SU-DHL-6 (cell line): ENCODE results near the gene DNAAF8.

Experiments
- H2AFZ ChIP-seq: fragments of 200-600 bp; sonication (generic); 2 replicates; pipeline ENCODE4 v1.6.1; 2014; ENCODE audit warnings: low read depth, mild to moderate bottlenecking, moderate library complexity, mixed read lengths, antibody characterized with exemption, low read length; ENCODE audit not compliant: severe bottlenecking
- H3F3A ChIP-seq: fragments of 200-600 bp; shearing (Covaris generic); 2 replicates; pipeline ENCODE4 v1.6.0; 2016; ENCODE audit warnings: antibody characterized with exemption, mild to moderate bottlenecking; ENCODE audit not compliant: insufficient read depth
- H3K27ac ChIP-seq: fragments of 200-600 bp; sonication (generic); 2 replicates; pipeline ENCODE4 v1.5.1; 2016; ENCODE audit warnings: low read depth, mild to moderate bottlenecking, low read length, moderate library complexity, mixed read lengths
- H3K27me3 ChIP-seq: fragments of 200-600 bp; sonication (generic), shearing (Covaris generic); 2 replicates; pipeline ENCODE4 v1.6.0; 2014; ENCODE audit warnings: mild to moderate bottlenecking, low read length
- H3K36me3 ChIP-seq: fragments of 200-600 bp; sonication (generic); 2 replicates; pipeline ENCODE4 v1.6.1; 2014; ENCODE audit warnings: mild to moderate bottlenecking, low read length, mixed read lengths
- H3K4me2 ChIP-seq: fragments of 300-600, 200-600 bp; shearing (Covaris generic), sonication (generic); 2 replicates; pipeline ENCODE4 v1.6.0; 2014; ENCODE audit warnings: low read length, low read depth, mild to moderate bottlenecking; ENCODE audit not compliant: poor library complexity, severe bottlenecking
- H3K4me3 ChIP-seq: fragments of 200-600 bp; sonication (generic); 2 replicates; pipeline ENCODE4 v1.5.1; 2014; ENCODE audit warnings: antibody characterized with exemption, low read length, mild to moderate bottlenecking, mixed read lengths; ENCODE audit not compliant: insufficient read depth, poor library complexity, severe bottlenecking
- H3K79me2 ChIP-seq: fragments of 200-600 bp; sonication (generic); 2 replicates; pipeline ENCODE4 v1.6.1; 2014; ENCODE audit warnings: mild to moderate bottlenecking, low read length, moderate library complexity; ENCODE audit not compliant: insufficient read depth
- H3K9ac ChIP-seq: fragments of 200-600 bp; sonication (generic); 2 replicates; pipeline ENCODE4 v1.7.0; 2014; ENCODE audit warnings: mild to moderate bottlenecking, low read length
- H3K9me2 ChIP-seq: fragments of 200-600 bp; sonication (generic); replicated peaks from 2 replicates; pipeline ENCODE4 v1.6.1; 2014; ENCODE audit warnings: low read length; ENCODE audit not compliant: insufficient read depth
- H3K9me3 ChIP-seq: fragments of 200-600 bp; sonication (generic); 2 replicates; pipeline ENCODE4 v1.6.1; 2014; ENCODE audit warnings: low read length, mixed read lengths; ENCODE audit not compliant: insufficient read depth
- H4K20me1 ChIP-seq: fragments of 200-600 bp; sonication (generic); 2 replicates; pipeline ENCODE4 v1.6.1; 2014; ENCODE audit warnings: low read depth, mild to moderate bottlenecking, antibody characterized with exemption, low read length, moderate library complexity, mixed read lengths
- CTCF ChIP-seq: fragments of 200-600 bp; sonication (generic); IDR thresholded peaks from one replicate; pipeline ENCODE4 v1.5.1; 2017; ENCODE audit warnings: antibody characterized with exemption, mild to moderate bottlenecking, low read length, moderate library complexity; ENCODE audit not compliant: insufficient read depth, poor library complexity, severe bottlenecking
- EZH2phosphoT487 ChIP-seq: fragments of 200-600 bp; sonication (generic), shearing (Covaris generic); conservative IDR thresholded peaks from 2 replicates; pipeline ENCODE4 v1.6.1; 2018; ENCODE audit warnings: mild to moderate bottlenecking, antibody characterized with exemption, low read length, moderate library complexity, mixed read lengths

The DNAAF8 gene

GRCh38 chr16:4748682-4749411, 14.5 kb downstream of the DNAAF8 start:
- H3K27me3 ChIP-seq: no peaks in the 10 kb centered on the region
- no peaks in the 10 kb centered on the region for H3K36me3 ChIP-seq
- H3F3A ChIP-seq: no peaks in the 10 kb centered on the region
- TF ChIP-seq EZH2phosphoT487 (no peak), CTCF (no peak)
- peak overlapping the region; percentile 8; the same call in 1 of the 2 replicates for H3K27ac ChIP-seq
- H4K20me1 ChIP-seq: no peaks in the 10 kb centered on the region
- H3K9me3 ChIP-seq: no peaks in the 10 kb centered on the region
- no peaks in the 10 kb centered on the region for H3K9me2 ChIP-seq
- H2AFZ ChIP-seq: no peak overlapping the region
- H3K9ac ChIP-seq: no peak overlapping the region
- no peaks in the 10 kb centered on the region for H3K79me2 ChIP-seq
- no peak overlapping the region for H3K4me3 ChIP-seq
- H3K4me2 ChIP-seq: no peak overlapping the region

GRCh38 chr16:4749700-4750257, 15.4 kb downstream of the DNAAF8 start:
- H3K4me2 ChIP-seq: no peak overlapping the region
- H4K20me1 ChIP-seq: no peaks in the 10 kb centered on the region
- H3K36me3 ChIP-seq: no peaks in the 10 kb centered on the region
- H3K9me2 ChIP-seq: no peaks in the 10 kb centered on the region
- H3F3A ChIP-seq: no peaks in the 10 kb centered on the region
- H3K27ac ChIP-seq: no peak overlapping the region
- H3K79me2 ChIP-seq: no peaks in the 10 kb centered on the region
- no peaks in the 10 kb centered on the region for H3K9me3 ChIP-seq
- H3K4me3 ChIP-seq: no peak overlapping the region
- no peak for TF ChIP-seq EZH2phosphoT487
- no peak for TF ChIP-seq CTCF
- no peak overlapping the region for H2AFZ ChIP-seq
- no peak overlapping the region for H3K9ac ChIP-seq
- H3K27me3 ChIP-seq: no peaks in the 10 kb centered on the region

- Histone ChIP-seq H4K20me1 (no peaks in the 10 kb centered on the region), H3K27ac (no peak overlapping the region), H3K4me3 (no peak overlapping the region), H2AFZ (no peak overlapping the region), H3K79me2 (no peaks in the 10 kb centered on the region), H3K9me3 (no peaks in the 10 kb centered on the region), H3F3A (no peaks in the 10 kb centered on the region), H3K9me2 (no peaks in the 10 kb centered on the region), H3K9ac (no peak overlapping the region), H3K36me3 (0 out of 2 replicates have a peak, but pooled peaks cover 4% of the 10 kb centered on the region), H3K27me3 (no peaks in the 10 kb centered on the region), H3K4me2 (no peak overlapping the region)
- TF ChIP-seq EZH2phosphoT487: no peak
- no peak for TF ChIP-seq CTCF
Observed at GRCh38 chr16:4750896-4751295, 16.6 kb downstream of the DNAAF8 start.
